Right atrium auricular region (tissue), 2 donors: Measurements from ENCODE around the gene ITGB1. TPM values are rescaled to one million over a fixed set of nuclear protein-coding genes. Genes with fewer than 3 reads are reported as not detected.

ENCODE experiments used
- DNase-seq: peaks from one replicate; pipeline ENCODE4 v3.0.0-alpha.2; 2019; ENCODE audit warnings: low spot score
- H3K27ac ChIP-seq, 2 donors: fragments of 200-600 bp; sonication (generic); 1 replicate in 1 of 2; 2 replicates in 1 of 2; pipeline ENCODE4 v1.5.1; 2016 to 2019
- H3K27me3 ChIP-seq, 2 donors: fragments of 200-600 bp; sonication (generic); one replicate each; pipeline versions ENCODE4 v1.5.1 to v1.6.0; 2017 to 2019
- H3K36me3 ChIP-seq: fragments of 200-600 bp; sonication (generic); one replicate; pipeline ENCODE4 v1.5.1; 2016
- H3K4me1 ChIP-seq, 2 donors: fragments of 200-600 bp; sonication (generic); one replicate each; pipeline versions ENCODE4 v1.5.1 to v1.6.0; 2017 to 2019
- H3K4me3 ChIP-seq, 2 donors: fragments of 200-600 bp; sonication (generic); 1 replicate in 1 of 2; 2 replicates in 1 of 2; pipeline ENCODE4 v1.5.1; 2017 to 2019; ENCODE audit warnings: mild to moderate bottlenecking in 1 of 2, moderate library complexity in 1 of 2
- H3K9me3 ChIP-seq, 2 donors: fragments of 200-600 bp; sonication (generic); one replicate each; pipeline ENCODE4 v1.5.1; 2019
- total RNA-seq, 2 donors: library from RNA; depleted of rRNA; stranded (reverse); fragments of >200 nt; gene quantifications; one replicate each; pipeline ENCODE4 v1.1.0, GENCODE V29; 2016
- TF ChIP-seq, protein P1 (sequence below), 2 donors: fragments of 200-600 bp; sonication (generic); IDR thresholded peaks; one replicate each; pipeline ENCODE4 v1.5.1; 2019; ENCODE audit warnings: antibody characterized with exemption in 2 of 2

ITGB1 gene
- total RNA-seq, 2 donors from 2014 or later, result 454 to 1,054 TPM

DNA sequence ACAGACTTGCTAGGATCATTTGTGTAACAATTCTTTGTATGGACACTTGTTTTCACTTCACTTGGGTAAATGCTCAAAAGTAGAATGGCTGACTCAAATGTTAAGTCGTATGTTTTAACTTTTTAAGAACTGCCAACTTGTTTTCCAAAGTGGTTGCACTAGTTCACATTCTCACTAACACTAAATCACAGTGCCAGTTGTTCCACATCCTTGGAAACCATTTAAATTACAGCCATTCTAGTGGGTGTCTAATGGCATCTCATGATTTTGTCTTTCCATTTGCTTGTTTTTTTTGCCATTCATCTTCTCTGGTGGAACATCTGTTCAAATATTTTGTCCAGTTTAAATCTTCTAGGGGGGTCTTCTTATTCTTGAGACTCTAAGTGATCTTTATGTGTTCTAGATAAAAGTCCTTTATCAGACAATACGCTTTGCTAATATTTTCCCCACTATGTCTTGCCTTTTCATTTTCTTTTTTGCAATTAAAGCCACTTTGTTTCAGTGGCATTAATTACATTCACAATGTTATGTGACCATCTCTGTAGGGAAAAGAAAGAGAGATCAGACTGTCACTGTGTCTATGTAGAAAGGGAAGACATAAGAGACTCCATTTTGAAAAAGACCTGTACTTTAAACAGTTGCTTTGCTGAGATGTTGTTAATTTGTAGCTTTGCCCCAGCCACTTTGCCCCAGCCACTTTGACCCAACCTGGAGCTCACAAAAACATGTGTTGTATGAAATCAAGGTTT lies 63.9 kb downstream of the ITGB1 start:
- H3K27me3 ChIP-seq, result no peaks in the 10 kb centered on the region
- H3K4me1 ChIP-seq, result no peaks in the 10 kb centered on the region
- H3K27ac ChIP-seq, result no peak overlapping the region
- H3K4me3 ChIP-seq, result no peak overlapping the region
- no peaks in the 10 kb centered on the region for H3K9me3 ChIP-seq
- DNase-seq, result no peak
- TF ChIP-seq, protein P1, sequence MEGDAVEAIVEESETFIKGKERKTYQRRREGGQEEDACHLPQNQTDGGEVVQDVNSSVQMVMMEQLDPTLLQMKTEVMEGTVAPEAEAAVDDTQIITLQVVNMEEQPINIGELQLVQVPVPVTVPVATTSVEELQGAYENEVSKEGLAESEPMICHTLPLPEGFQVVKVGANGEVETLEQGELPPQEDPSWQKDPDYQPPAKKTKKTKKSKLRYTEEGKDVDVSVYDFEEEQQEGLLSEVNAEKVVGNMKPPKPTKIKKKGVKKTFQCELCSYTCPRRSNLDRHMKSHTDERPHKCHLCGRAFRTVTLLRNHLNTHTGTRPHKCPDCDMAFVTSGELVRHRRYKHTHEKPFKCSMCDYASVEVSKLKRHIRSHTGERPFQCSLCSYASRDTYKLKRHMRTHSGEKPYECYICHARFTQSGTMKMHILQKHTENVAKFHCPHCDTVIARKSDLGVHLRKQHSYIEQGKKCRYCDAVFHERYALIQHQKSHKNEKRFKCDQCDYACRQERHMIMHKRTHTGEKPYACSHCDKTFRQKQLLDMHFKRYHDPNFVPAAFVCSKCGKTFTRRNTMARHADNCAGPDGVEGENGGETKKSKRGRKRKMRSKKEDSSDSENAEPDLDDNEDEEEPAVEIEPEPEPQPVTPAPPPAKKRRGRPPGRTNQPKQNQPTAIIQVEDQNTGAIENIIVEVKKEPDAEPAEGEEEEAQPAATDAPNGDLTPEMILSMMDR (IDR thresholded peaks at IDR 0.05), result no peak
- peaks cover 32% of the 10 kb centered on the region for H3K36me3 ChIP-seq

DNA sequence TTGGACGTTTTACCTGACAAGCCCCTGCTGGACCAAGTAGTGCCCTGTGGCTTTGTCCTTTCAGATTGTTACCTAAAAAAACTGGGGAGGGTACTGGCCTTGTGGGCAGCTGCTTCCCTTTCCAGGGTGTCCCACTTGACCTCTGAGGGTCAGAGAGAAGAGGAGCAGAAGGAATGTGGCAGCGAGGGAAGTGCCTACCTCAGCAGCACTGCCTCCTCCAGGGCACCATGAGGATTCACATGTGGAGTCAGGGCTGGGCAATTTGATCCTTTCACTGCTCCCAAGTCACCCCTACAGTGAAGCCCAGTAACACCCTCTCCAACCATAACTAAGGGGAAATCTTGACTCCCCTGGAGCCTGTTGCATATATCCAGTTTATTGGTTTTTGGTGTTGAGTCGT lies 64.6 kb downstream of the ITGB1 start:
- TF ChIP-seq, protein P1 (IDR thresholded peaks at IDR 0.05), result no peak
- Histone ChIP-seq H3K27ac (no peak overlapping the region), H3K9me3 (no peaks in the 10 kb centered on the region), H3K4me1 (no peaks in the 10 kb centered on the region), H3K36me3 (peaks cover 25% of the 10 kb centered on the region), H3K27me3 (no peaks in the 10 kb centered on the region), H3K4me3 (no peak overlapping the region)
- no peak for DNase-seq

DNA sequence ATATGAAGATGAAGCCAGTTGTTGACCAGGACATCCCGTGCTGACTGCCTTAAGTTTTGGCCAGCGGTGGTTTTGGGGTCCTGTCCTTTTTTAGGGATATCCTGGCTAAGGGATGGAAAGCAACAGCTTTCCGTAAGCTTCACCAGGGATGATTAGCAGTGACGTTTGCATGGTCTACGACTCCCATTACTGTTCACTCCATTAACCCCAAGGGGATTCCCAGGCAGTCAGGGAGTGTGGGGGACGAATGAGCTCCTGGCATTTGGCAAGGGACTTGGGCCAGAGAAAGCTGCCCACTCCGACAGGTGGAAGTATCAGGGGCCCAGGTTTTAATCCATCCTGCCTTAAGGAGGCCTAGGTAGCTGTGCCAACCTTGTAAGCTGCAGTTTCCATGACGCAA lies 66.8 kb downstream of the ITGB1 start:
- TF ChIP-seq, protein P1 (IDR thresholded peaks at IDR 0.05), result no peak

DNA sequence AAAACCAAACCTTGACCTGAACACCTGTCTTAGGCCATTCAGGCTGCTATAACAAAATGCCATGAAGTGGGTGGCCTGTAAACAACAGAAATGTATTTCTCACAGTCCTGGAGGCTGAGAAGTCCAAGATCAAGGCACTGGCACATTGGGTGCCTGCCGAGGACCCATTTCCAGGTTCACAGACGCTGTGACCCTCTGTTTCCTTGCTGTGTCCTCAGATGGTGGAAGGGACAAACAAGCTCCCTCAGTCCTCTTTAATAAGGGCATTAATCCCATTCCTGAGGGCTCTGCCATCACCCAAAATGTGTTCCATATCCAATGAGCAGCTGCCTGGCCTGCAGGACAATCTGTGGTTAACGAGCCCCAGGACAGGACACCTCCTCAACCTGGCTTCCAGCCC lies 67.6 kb downstream of the ITGB1 start:
- Histone ChIP-seq H3K36me3 (no peaks in the 10 kb centered on the region), H3K9me3 (no peaks in the 10 kb centered on the region), H3K27ac (no peak overlapping the region), H3K4me1 (no peaks in the 10 kb centered on the region), H3K4me3 (no peak overlapping the region), H3K27me3 (no peaks in the 10 kb centered on the region)
- TF ChIP-seq, protein P1 (IDR thresholded peaks at IDR 0.05), result no peak
- no peak for DNase-seq

More for the DNA sequence above, 66.8 kb downstream of the ITGB1 start:
- Histone ChIP-seq H3K4me3 (no peak overlapping the region), H3K4me1 (no peaks in the 10 kb centered on the region), H3K36me3 (peaks cover 7% of the 10 kb centered on the region), H3K27ac (no peak overlapping the region), H3K9me3 (no peaks in the 10 kb centered on the region), H3K27me3 (no peaks in the 10 kb centered on the region)
- DNase-seq, result no peak

DNA sequence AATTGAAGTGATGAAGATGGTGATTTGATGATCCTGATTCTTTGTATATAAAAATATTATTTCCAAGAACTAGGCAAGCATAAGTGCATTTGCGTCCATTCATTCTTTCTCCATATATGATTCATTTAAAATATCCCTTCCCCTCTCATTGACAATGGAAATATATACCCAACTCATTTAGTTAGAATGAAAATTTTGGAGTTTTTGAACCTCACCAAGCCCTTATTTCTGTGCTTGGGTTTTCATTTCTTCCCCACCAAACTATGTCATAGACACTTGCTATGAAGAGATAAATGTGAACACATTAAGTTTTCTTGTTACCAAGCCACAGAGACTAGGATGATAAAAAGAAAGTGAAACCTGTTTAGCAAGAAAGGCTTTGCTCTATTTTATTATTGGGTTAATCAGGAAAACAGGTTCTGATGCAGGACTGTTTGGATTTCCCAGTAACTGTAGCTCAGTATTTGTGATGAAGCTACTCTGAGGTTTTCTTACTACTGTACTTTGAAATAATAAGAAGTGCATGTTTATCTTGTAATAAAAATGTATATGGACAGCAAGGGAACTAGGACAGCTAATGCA lies 68.3 kb downstream of the ITGB1 start:
- TF ChIP-seq, protein P1 (IDR thresholded peaks at IDR 0.05), result no peak
- H3K9me3 ChIP-seq, result no peaks in the 10 kb centered on the region
- no peaks in the 10 kb centered on the region for H3K27me3 ChIP-seq
- no peak overlapping the region for H3K4me3 ChIP-seq
- no peaks in the 10 kb centered on the region for H3K36me3 ChIP-seq
- H3K27ac ChIP-seq, result no peak overlapping the region
- no peaks in the 10 kb centered on the region for H3K4me1 ChIP-seq
- DNase-seq, result no peak
